Activated CD8-positive, alpha-beta memory T cell treated with anti-CD3 and anti-CD28 coated beads for 1 hour (primary cell): ENCODE data around the gene PROZ.
"Not testable (repeated sequence)": the region's sequence is repeated elsewhere in the genome, so short reads cannot be mapped to it uniquely, and the experiment has no call there.

ENCODE experiments used
- DNase-seq, 2 donors: peaks; one replicate each; pipeline ENCODE4 v3.0.0-alpha.2; 2020; ENCODE audit warnings: low read depth in 1 of 2; ENCODE audit errors: extremely low read depth in 1 of 2

PROZ gene, protein sequence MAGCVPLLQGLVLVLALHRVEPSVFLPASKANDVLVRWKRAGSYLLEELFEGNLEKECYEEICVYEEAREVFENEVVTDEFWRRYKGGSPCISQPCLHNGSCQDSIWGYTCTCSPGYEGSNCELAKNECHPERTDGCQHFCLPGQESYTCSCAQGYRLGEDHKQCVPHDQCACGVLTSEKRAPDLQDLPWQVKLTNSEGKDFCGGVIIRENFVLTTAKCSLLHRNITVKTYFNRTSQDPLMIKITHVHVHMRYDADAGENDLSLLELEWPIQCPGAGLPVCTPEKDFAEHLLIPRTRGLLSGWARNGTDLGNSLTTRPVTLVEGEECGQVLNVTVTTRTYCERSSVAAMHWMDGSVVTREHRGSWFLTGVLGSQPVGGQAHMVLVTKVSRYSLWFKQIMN

DNA sequence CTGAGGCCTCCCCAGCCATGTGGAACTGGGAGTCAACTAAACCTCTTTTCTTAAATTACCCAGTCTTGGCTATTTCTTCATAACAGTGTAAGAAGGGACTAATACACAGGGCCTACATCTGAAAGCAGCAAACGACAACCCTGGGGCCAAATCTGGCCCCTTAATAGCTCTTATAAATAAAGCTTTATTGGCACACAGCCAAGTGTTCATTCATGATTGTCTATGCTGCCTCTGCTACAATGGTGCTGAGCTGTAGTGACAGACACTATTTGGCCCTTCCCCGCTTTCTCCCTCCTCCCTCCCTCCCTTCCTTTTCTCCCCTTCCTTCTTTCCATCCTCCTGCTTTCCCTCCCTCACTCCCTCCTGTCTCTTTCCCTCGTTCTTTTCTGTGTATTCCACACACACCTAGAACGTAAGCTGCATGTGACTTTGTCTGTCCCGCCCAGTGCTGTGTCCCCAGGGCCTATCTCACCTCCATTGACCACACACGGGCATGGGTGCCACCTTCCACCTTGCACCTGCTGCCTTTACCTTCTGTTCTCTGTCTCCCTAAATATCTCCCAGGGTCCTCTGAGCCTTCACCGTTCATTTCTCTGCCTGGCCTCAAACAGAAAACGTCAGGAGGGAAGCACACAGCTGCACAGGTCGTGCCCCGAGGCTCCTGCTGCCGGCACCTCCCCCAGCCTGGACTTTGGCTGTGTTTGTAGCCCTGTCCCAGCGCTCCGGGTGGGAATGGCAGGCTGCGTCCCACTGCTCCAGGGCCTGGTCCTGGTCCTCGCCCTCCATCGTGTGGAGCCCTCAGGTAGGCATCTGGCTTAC is at the start of gene PROZ:
Gene PROZ (plus strand): TSS at position 720 of the 819 bp plus-strand sequence. CDS start 13 bp downstream, at position 733.
- no peak for DNase-seq

DNA sequence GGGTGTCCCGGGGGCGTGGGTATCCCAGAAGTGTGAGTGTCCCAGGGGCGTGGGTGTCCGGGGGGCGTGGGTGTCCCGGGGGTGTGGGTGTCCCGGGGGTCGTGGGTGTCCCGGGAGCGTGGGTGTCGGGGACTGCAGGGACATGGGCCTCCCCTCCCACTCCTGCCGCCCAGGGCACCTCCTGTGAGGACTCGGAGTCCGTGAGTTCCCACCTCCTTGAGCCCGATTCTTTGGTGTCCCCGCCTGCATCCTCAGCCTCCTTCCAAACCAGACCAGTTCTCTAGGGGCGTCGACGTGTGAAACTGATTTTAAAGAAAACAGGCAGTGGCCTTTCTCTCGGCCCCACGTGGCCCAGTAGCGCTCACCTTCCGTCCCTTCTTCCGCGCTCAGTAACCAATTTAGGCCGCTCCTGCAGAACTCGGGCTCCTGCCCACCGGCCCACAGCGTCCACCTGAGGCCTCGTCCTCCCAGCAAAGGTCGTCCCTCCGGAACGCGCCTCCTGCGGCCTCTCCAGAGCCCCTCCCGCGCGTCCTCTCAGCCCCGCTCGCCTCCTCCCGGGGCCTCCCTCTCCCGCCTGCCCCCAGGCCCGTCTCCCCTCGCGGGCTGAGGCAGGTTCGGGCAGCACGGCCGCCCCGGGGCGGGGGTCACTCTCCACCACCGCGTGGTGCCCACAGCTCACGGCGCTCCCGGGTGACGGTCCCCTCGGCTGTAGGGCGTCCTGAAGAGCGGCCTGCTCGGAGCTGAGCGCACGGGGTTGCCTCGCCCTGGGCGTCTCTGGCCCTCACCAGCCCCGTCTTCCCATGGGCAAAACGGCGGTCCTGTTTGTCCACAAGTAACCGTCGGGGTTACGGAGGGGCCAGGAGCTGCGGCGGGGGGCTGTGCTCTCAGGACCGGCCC is 49.0 kb upstream of the PROZ start:
- DNase-seq, result no peak

DNA sequence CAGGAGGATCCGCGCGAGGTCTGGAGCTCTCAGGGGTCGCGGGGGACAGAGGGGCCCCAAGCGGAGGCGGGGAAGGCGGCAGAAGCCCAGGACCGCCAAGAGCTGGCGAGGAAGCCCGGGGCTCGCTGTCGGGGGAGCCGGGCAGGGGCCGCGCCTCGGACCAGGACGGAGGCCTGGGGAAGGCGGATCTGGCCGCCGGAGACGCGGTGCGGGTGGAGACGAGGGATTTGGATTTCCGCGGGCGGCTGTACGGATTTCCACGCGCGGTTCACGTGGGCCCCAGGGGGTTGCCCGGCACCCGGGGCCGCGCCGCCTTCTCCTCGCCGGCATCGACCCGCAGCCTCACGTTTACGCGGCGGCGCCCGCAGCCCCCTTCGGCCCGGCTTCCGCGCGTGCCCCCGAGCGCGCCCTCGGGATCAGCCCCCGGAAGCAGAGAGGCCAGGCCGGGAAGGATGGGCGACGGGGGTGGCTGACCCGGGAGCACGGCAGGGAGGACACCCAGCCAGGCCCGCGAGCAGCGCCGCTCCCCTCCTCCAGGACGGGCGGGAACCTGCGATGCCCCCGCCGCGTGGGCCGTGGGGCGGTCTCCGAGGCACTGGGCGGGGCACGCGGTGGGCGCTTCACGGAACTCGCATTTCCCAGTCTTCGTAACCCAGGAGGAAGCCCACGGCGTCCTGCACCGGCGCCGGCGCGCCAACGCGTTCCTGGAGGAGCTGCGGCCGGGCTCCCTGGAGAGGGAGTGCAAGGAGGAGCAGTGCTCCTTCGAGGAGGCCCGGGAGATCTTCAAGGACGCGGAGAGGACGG is 48.2 kb upstream of the PROZ start:
- DNase-seq, result peak in 1 of 2 donors; percentile 14

DNA sequence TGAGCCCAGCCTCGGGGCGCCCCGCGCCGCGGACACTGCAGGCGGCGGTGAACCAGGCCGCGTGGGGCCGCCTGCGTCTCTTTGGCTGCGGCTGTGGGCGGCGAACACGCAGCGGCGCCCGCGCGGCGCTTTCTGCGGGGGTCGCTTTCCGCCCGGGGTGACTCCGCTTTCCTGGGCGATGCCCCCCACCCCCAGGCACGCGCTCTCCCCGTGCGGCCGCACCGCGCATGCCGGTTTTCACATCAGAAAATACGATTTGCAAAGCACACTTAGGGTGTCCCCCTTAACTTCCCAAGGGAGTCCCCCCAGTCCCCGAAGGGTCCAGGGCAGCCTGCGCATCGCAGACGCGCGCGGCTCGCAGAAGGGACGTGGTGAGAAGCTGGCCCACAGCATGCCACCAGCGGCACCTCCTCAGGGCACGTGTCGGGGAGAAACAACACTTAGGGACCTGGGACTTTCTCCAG is 47.6 kb upstream of the PROZ start:
- no peak for DNase-seq

DNA sequence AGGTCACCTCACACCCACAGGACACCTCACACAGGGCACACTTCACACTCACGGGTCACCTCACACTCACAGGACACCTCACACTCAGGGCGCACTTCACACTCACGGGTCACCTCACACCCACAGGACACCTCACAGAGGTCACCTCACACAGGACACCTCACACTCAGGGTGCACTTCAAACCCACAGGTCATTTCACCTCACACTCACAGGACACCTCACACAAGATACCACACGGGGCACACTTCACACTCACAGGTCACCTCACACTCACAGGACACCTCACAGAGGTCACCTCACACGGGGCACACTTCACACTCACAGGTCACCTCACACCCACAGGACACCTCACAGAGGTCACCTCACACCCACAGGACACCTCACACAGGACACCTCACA is 46.6 kb upstream of the PROZ start:
- DNase-seq, result not testable (repeated sequence)

DNA sequence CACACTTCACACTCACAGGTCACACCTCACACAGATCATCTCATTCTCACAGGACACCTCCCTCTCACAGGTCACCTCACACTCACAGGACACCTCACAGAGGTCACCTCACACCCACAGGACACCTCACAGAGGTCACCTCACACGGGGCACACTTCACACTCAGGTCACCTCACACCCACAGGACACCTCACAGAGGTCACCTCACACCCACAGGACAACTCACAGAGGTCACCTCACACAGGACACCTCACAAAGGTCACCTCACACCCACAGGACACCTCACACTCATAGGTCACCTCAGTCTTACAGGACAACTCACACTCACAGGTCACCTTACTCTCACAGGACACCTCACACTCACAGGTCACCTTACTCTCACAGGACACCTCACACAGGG is 46.0 kb upstream of the PROZ start:
- DNase-seq, result not testable (repeated sequence)

DNA sequence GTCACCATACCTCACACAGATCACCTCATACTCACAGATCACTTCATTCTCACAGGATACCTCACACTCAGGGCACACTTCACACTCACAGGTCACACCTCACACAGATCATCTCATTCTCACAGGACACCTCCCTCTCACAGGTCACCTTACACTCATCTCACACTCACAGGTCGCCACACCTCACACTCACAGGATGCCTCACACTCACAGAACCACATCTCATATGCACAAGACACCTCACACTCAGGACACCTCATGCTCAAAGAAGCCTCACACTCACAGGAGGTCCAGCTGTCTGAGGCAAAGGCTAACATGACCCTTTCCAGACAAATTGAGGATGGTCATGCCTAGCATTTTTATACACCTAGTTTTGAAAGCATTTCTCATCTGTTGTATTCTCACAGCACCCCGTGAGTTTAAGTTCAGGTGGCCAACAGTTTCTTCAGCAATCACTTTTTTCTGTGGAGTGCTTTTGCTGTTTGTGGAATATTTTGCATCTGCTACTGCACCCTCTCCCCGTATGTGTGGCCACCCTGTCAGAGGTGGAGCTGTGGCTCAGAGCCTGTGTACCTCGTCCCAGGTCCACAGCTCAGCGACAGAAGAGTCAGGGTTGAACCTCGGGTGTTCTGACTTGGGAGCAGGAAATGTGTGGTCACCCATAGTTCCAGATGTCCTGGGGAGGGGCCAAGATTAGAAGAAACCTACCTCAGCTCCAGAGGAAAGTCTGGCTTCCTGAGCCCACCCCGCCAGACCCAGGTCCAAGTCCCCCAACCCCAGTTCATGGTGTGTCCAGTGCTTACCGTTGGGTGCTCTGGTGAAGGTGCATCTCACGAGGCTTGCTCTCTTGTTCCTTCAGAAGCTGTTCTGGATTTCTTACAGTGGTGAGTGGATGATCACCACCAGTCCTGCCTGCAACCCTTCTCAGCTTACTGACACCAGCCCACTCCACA is 45.3 kb upstream of the PROZ start:
- no peak for DNase-seq

DNA sequence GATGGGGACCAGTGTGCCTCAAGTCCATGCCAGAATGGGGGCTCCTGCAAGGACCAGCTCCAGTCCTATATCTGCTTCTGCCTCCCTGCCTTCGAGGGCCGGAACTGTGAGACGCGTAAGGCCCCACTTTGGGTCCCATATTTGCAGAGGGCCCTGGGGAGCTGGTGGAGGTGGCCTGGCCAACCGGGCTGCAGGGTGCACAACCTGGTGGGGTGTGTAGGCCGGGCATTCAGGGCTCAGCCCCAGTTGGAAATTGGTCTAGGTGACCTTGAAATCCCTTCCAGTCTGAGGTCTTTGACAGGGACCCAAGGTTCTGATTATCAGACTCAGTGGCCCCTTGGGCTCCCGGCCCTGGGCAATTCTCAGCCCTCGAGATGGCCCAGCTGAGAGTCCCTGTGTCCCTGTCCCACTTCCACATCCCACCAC is 44.6 kb upstream of the PROZ start:
- DNase-seq, result no peak

DNA sequence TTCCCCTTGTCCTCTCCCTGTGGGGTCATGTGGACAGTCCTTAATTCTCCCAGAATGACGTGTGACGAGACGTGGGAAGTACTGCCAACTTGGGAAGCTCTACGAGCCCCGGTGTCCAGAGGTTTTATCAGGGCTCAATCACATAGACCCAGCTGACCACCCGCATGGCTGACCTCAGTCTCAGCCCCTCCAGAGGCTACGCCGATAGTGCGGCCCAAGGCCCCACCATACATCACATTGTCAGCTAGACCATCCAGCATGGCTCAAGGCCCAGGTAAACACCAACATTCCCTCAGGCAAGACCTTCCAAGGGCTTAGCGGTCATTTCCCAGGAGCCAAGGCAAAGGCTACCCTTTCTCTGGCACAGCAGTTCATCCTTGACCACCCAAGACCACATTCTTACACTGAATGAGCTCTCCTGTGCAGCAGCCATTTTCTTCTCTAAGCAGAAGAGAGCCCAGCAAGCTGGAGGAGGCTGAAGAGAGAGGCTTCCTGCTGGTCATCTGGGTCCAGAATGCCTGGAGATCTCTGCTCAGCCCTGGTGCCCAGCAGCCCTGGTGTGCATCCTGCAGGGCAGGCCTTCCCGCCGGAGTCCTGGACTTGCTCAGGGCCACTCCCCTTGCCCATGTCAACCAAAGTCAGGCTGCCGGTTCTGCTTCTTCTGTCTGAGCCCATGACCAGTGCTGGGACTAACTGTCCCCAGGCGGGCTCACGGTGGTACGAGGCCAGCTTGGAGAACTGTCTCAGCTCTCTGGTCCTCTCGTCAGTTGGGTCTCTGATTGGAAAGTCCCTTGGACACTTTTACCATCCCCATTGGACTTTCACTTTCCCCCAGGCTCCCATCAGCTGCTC is 43.7 kb upstream of the PROZ start:
- no peak for DNase-seq

DNA sequence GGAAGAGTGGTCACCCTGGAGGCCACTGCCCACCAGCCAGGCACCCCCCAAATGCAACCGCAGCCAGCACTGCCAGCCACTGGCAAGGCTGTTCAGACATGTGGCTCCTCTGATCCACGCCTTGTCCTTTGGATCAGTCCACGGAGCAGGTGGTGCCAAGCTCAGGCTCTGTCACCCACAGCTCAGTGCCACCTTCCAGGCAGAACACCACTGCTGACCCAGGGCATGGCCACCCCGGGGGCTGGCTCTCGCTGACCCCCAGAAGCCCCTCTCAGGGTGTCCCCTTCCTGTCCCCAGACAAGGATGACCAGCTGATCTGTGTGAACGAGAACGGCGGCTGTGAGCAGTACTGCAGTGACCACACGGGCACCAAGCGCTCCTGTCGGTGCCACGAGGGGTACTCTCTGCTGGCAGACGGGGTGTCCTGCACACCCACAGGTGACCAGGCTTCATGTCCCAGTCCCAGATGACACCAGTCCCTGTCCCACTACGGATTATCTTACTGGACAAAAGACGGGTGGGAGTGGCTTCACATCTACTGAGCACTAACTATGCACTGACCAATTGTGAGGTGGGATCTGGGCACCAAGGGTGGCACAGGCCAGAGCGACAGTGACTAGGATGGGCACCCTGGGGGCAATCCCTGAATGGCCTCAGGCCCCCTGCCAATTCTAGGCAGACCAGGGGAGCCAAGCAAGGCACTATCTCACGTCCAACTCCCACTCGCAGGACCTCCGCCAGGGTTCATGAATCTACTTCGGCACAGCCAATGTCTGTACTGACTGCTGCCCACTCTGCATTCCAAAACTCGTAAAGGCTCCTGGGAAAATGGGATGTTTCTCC is 42.9 kb upstream of the PROZ start:
- no peak for DNase-seq

DNA sequence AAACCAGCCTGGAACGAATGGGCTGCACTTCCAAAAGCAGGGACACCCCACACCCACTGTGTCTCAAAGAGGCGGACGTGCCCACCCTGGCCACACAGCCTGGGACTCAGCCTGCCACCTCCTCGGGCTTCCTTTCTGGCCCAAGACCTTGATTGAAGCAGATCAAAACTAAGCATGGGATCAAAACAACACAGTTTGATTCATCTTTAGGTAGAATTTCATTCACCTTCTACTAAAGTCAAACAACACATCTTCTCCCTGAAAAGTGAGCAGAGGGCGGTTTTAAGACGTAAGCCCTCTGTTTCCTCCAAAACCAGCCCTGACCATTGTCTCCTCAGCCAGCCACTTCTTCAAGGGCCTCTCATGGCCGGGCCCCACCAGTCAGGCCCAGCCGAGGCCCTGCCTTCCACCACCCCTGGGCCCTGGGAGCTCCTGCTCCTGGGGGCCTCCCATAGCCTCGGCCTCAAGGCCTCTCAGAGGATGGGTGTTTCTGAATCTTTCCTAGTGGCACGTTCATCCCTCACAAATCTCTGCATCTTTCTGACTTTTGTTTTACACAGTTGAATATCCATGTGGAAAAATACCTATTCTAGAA is 42.1 kb upstream of the PROZ start:
- DNase-seq, result no peak

DNA sequence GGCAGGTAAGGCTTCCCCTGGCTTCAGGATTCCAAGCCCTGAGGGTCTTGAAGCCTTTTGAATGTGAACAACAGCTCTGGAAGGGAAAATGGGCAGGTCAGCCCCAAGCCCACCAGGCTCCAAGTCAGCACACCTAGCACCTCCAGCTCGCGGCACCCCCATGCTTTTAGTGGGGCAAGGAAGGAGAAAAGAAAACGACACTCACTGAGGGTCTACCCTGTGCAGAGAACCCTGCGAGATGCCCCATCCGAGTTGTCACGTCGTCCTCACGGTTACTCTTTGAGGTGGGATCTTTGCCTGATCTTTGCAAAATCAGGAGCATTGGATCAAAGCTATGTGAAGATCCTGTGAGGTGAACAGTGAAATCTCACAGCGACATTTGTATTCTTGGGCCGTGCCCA is 41.6 kb upstream of the PROZ start:
- DNase-seq, result no peak

DNA sequence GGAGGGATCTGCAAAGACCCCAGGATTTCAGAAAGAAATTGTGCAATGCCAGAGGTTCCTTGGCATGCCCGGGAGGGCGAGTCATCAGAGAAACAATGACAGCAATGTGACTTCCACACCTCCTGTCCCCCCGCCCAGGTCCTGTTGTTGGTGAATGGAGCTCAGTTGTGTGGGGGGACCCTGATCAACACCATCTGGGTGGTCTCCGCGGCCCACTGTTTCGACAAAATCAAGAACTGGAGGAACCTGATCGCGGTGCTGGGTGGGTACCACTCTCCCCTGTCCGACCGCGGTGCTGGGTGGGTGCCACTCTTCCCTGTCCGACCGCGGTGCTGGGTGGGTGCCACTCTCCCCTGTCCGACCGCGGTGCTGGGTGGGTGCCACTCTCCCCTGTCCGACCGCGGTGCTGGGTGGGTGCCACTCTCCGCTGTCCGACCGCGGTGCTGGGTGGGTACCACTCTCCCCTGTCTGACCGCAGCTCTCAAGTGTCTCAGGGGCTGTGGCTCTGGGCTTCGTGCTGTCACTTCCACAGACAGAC is 41.0 kb upstream of the PROZ start:
- DNase-seq, result no peak

DNA sequence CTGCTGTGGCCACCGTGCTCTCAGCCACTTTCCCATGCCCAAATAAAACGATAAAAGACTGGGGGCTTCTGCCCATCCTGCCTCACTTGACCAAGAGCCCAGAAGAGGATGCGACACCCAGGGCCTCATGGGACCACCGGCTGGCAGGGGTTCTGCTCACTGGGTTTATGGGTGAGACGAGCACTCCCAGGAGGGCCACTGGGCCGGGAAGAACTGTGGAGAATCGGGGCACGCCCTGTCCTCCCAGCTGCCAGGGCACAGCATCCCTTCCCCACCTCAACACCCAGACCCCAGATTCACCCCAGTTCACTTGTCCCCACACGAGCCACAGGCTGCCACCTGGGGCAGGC is 40.6 kb upstream of the PROZ start:
- no peak for DNase-seq

DNA sequence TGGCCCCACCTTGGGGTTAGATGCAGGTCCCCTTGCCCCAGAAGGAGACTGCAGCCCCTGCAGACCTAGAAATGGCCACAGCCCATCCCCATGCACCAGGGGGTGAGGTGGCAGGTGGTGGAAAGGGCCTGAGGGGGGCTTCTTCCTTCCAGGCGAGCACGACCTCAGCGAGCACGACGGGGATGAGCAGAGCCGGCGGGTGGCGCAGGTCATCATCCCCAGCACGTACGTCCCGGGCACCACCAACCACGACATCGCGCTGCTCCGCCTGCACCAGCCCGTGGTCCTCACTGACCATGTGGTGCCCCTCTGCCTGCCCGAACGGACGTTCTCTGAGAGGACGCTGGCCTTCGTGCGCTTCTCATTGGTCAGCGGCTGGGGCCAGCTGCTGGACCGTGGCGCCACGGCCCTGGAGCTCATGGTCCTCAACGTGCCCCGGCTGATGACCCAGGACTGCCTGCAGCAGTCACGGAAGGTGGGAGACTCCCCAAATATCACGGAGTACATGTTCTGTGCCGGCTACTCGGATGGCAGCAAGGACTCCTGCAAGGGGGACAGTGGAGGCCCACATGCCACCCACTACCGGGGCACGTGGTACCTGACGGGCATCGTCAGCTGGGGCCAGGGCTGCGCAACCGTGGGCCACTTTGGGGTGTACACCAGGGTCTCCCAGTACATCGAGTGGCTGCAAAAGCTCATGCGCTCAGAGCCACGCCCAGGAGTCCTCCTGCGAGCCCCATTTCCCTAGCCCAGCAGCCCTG is 40.0 kb upstream of the PROZ start:
- no peak for DNase-seq
